ENCODE results near the gene SRF. TPM values are rescaled to one million over a fixed set of nuclear protein-coding genes. Genes with fewer than 3 reads are reported as not detected.

Gene SRF
- total RNA-seq (34.4 and 36.2 TPM in 2 replicates), polyA plus RNA-seq (55.8 and 61.5 TPM in 2 replicates), polyA minus RNA-seq (37.6 and 53.2 TPM in 2 replicates), Bru-seq, nascent RNA (percentile 66 among the genes with signal in this experiment), BruChase-seq, experiment 1, labeled RNA remaining after a 6-hour chase (percentile 89 among the genes with signal in this experiment), BruChase-seq, experiment 2, labeled RNA remaining after a 2-hour chase (percentile 77 among the genes with signal in this experiment)
- polyA plus RNA-seq (2011; cell fraction: cytosol; rRNA removed): 37.8 and 42.6 TPM in 2 replicates
- 47.5 and 47.9 TPM in 2 replicates for polyA plus RNA-seq (2011; cell fraction: nucleus; rRNA removed)
- 21.5 and 25.2 TPM in 2 replicates for polyA plus RNA-seq (2012)
- 26.0 TPM for polyA minus RNA-seq (2011; cell fraction: cytosol; rRNA and poly(A)+ RNA removed)
- 15.8 and 19.1 TPM in 2 replicates for polyA minus RNA-seq (2011; cell fraction: nucleus; rRNA and poly(A)+ RNA removed)
- long read RNA-seq, full-length matches to known transcripts: 26 of 43 reads
- long read RNA-seq, partial matches to known transcripts: 3 of 43 reads
- long read RNA-seq, other reads (novel, unspliced or antisense): 14 of 43 reads

DNA sequence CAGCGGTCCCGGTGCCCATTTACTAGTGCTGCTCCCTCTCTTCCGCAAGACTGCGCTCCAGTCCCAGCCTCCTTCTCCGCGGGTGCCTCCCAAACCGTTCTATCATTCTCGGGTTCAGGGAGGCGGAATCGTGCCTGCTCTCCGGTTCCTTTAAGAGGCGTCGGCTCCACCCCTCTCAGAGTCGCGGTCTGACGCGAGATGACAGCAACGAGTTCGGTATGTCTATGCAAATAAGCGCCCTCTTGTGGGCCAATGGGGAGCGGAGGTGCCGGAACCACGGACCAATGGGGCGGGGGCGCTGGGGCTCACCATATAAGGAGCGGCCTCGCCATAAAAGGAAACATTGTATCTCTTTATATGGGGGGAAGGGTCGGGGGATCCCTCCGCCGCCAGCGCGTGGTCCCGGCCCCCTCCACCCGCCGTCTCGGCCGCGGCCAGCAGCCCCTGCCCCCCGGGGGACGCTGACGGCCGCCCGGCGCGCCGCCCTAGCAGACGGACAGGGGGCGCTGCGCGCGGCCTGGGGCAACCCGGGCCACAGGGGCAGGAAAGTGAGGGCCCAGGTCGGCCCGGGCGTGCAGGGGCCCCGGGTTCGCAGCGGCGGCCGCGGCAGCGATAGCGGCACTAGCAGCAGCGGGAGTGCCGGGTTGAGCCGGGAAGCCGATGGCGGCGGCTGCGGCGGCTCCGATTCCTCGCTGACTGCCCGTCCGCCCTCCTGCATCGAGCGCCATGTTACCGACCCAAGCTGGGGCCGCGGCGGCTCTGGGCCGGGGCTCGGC is at the start of gene SRF:
Gene SRF, plus strand, starts transcription at position 339 of the 776 bp plus-strand sequence. Its CDS starts 388 bp downstream, at position 727.
- Histone ChIP-seq H3K27me3 (ENCODE audit: control insufficient read depth in 2 of 2, insufficient read depth in 2 of 2, low read length in 2 of 2) (no peaks in the 10 kb centered on the region), H3K36me3 (ENCODE audit: control insufficient read depth in 2 of 2, extremely low read depth in 1 of 2, insufficient read depth in 2 of 2, low read length in 2 of 2) (peaks cover 6 to 8% of the 10 kb centered on the region in 2 experiments), H3K9ac (replicated peaks; ENCODE audit: extremely low read depth, insufficient read depth, low read length) (peak within 1 kb of the TSS; percentile 73), H4K20me1 (replicated peaks; ENCODE audit: control insufficient read depth, extremely low read depth, insufficient read depth, low read length) (peaks cover 2% of the 10 kb centered on the region), H3K9me3 (replicated peaks; ENCODE audit: control insufficient read depth, insufficient read depth, low read length) (no peaks in the 10 kb centered on the region), H3K27ac (ENCODE audit: insufficient read depth, low read depth, low read length) (peak within 1 kb of the TSS; percentile 48), H3K4me2 (ENCODE audit: insufficient read depth, low read length) (peak within 1 kb of the TSS; percentile 52), H3K9me1 (replicated peaks; ENCODE audit: control insufficient read depth, extremely low read depth, insufficient read depth, low read length) (no peaks in the 10 kb centered on the region), H3K4me3 (replicated peaks in 1 of 3; ENCODE audit: insufficient read depth in 1 of 3, low read depth in 1 of 3, low read length in 3 of 3) (peak within 1 kb of the TSS; percentile 21 to 90 (median 58)), H2AFZ (ENCODE audit: low read depth, low read length) (peak within 1 kb of the TSS; percentile 84), H3K4me1 (ENCODE audit: control insufficient read depth, extremely low read depth, insufficient read depth, low read length) (peaks cover 25% of the 10 kb centered on the region), H3K79me2 (ENCODE audit: control insufficient read depth, insufficient read depth, low read length) (peaks cover 37% of the 10 kb centered on the region)
- intact Hi-C loops (cut with micrococcal nuclease): loop anchor here (1.0 to 5.0 kb wide), 5 partner anchors 11 to 242 kb away; partner anchors contain the start of genes CNPY3, CUL9, KLC4 and MRPL2
- peak; percentile 100 for DNase-seq (ENCODE audit: low read depth, low spot score)
- TF ChIP-seq POLR2A (IDR thresholded peaks at IDR 0.05; ENCODE audit: low read depth, low read length) (no peak), JUN (IDR thresholded peaks at IDR 0.05; ENCODE audit: borderline replicate concordance, insufficient read depth, insufficient read length, low read depth) (no peak), POLR2AphosphoS5 (IDR thresholded peaks at IDR 0.05; ENCODE audit: insufficient read depth, low read depth, low read length) (peak; percentile 92), MYC (IDR thresholded peaks at IDR 0.05; ENCODE audit: low read depth, low read length) (peak; percentile 70)
- TF ChIP-seq, protein P1, sequence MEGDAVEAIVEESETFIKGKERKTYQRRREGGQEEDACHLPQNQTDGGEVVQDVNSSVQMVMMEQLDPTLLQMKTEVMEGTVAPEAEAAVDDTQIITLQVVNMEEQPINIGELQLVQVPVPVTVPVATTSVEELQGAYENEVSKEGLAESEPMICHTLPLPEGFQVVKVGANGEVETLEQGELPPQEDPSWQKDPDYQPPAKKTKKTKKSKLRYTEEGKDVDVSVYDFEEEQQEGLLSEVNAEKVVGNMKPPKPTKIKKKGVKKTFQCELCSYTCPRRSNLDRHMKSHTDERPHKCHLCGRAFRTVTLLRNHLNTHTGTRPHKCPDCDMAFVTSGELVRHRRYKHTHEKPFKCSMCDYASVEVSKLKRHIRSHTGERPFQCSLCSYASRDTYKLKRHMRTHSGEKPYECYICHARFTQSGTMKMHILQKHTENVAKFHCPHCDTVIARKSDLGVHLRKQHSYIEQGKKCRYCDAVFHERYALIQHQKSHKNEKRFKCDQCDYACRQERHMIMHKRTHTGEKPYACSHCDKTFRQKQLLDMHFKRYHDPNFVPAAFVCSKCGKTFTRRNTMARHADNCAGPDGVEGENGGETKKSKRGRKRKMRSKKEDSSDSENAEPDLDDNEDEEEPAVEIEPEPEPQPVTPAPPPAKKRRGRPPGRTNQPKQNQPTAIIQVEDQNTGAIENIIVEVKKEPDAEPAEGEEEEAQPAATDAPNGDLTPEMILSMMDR (IDR thresholded peaks at IDR 0.05; ENCODE audit: extremely low read depth in 1 of 2, insufficient read depth in 1 of 2, low read depth in 1 of 2, low read length in 2 of 2): peak; percentile 57 to 71
- TSS peak; percentile 3 for BruUV-seq (replicated peaks)
- dilution Hi-C loops (cut with MboI; ENCODE audit: extremely low pct_ligation_motif_present, low sequenced_read_pairs): no loop called here
- FAIRE-seq: peak; percentile 99
- ChIA-PET POLR2A (no interaction called here), CTCF (interaction anchor here (0.7 to 3.6 kb wide), 14 partner anchors 10 to 242 kb away, joined by 3 to 17 read pairs (median 4); partner anchors contain the start of genes CNPY3, CUL9, DNPH1 and KLC4)
